ENCODE data around the gene NRG2. TPM values are rescaled to one million over a fixed set of nuclear protein-coding genes. Genes with fewer than 3 reads are reported as not detected.

Gene NRG2
- total and polyA plus RNA-seq, 9 donors: 2.6 to 32.6 (median 19.3) TPM

- peak; percentile 70 to 85 (median 77) for DNase-seq
- Histone ChIP-seq H3K9me3 (no peaks in the 10 kb centered on the region), H3K27me3 (no peaks in the 10 kb centered on the region), H3K4me1 (ENCODE audit: insufficient read depth) (peaks cover 14% of the 10 kb centered on the region), H3K36me3 (no peaks in the 10 kb centered on the region), H3K4me3 (peak overlapping the region; percentile 49), H3K27ac (peak overlapping the region in 1 of 2 donors; percentile 55)
- WGBS, 3 donors: 10 to 15% (median 12%) methylated on average over 11 to 22 of the region's 22 CpGs
- intact Hi-C loops (cut with DNase I): loop anchor here in 2 of 4 donors (5.0 to 10.0 kb wide), 2 partner anchors 38 to 50 kb away; no protein-coding TSS in a partner anchor
- no peak for TF ChIP-seq POLR2A (IDR thresholded peaks at IDR 0.05)
These were observed 138.1 kb downstream of the NRG2 start for GRCh38 chr5:139904816-139905661.

GRCh38 chr5:139904566-139904815 is 138.6 kb downstream of the NRG2 start:
- Histone ChIP-seq H3K9me3 (no peaks in the 10 kb centered on the region), H3K4me3 (peak overlapping the region; percentile 49), H3K27me3 (no peaks in the 10 kb centered on the region), H3K27ac (peak overlapping the region in 1 of 2 donors; percentile 55), H3K4me1 (ENCODE audit: insufficient read depth) (peaks cover 14% of the 10 kb centered on the region), H3K36me3 (no peaks in the 10 kb centered on the region)
- no peak for DNase-seq
- TF ChIP-seq EP300 (IDR thresholded peaks at IDR 0.05): no peak
- TF ChIP-seq CTCF (IDR thresholded peaks at IDR 0.05): no peak
- TF ChIP-seq POLR2A (IDR thresholded peaks at IDR 0.05): no peak
- 0 to 3% (median 1%) methylated on average over 12 to 17 of the region's 17 CpGs for WGBS, 3 donors
- intact Hi-C loops (cut with DNase I): loop anchor here in 2 of 4 donors (5.0 to 10.0 kb wide), 2 partner anchors 37 to 50 kb away; no protein-coding TSS in a partner anchor

- intact Hi-C loops (cut with DNase I): loop anchor here in 2 of 4 donors (5.0 to 10.0 kb wide), 2 partner anchors 37 to 51 kb away; no protein-coding TSS in a partner anchor
- Histone ChIP-seq H3K9me3 (no peaks in the 10 kb centered on the region), H3K4me1 (ENCODE audit: insufficient read depth) (peaks cover 14% of the 10 kb centered on the region), H3K36me3 (no peaks in the 10 kb centered on the region), H3K27me3 (no peaks in the 10 kb centered on the region), H3K4me3 (peak overlapping the region; percentile 49), H3K27ac (peak overlapping the region; percentile 47 to 55)
- WGBS, 3 donors: 0 to 1% (median 1%) methylated on average over 80 to 89 of the region's 89 CpGs
- TF ChIP-seq POLR2A (IDR thresholded peaks at IDR 0.05) (no peak), CTCF (IDR thresholded peaks at IDR 0.05) (no peak), EP300 (IDR thresholded peaks at IDR 0.05) (no peak)
- peak; percentile 55 to 80 (median 68) for DNase-seq
These were observed 139.1 kb downstream of the NRG2 start for GRCh38 chr5:139903795-139904565.

- H3K9me3 ChIP-seq: no peaks in the 10 kb centered on the region
- TF ChIP-seq EP300 (IDR thresholded peaks at IDR 0.05) (no peak), CTCF (IDR thresholded peaks at IDR 0.05) (no peak), POLR2A (IDR thresholded peaks at IDR 0.05) (no peak)
- WGBS, 3 donors: 25 to 30% (median 26%) methylated on average over 14 of the region's 14 CpGs
- peak overlapping the region; percentile 49 for H3K4me3 ChIP-seq
- H3K4me1 ChIP-seq (ENCODE audit: insufficient read depth): peaks cover 11% of the 10 kb centered on the region
- H3K36me3 ChIP-seq: no peaks in the 10 kb centered on the region
- intact Hi-C loops (cut with DNase I): loop anchor here in 2 of 4 donors (5.0 to 10.0 kb wide), 2 partner anchors 36 to 51 kb away; no protein-coding TSS in a partner anchor
- no peak overlapping the region for H3K27ac ChIP-seq
- peak in 1 of 5 donors; percentile 12 for DNase-seq
- H3K27me3 ChIP-seq: no peaks in the 10 kb centered on the region
These were observed 139.7 kb downstream of the NRG2 start for GRCh38 chr5:139903450-139903794.

Data from ovary (tissue), 9 donors.